ENCODE results near the gene SAP30L.

SAP30L gene

DNA sequence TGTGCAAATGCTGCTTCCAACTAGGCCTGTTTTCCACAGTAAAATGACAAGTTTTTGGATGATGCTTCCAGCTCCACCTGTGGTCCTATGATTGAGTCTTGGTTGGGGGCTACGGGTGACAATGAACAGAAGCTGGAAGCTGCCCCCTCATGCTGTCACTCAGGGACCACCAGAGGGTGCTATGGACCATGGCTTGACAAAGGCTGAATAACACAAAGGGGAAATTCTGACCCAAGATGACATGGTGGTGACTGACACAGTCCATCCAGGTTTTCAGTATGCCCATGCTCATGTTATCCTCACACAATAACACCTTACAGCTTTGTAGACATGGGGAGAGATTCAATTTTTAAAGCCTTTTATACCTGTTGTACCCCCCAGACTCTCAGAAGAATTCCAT lies 23.9 kb upstream of the SAP30L start:
- peak; percentile 38 for DNase-seq

DNA sequence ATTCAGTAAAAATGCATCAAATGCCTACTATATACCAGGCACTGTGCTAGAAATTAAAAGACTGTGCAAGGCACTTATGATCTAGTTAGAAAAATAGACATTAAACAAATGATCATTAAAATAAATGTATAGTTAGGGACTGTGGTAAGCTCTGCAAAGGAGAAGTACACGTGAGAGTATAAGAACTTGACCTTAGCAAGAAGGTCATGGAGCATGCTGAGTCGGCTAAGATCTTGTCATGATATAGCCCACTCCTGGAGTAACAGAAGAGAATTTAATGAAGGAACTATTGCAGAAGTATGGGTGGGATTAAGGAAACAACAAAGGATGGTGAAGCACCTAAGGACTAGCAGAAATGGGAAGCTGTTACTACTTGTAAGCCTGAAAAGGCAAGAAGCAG lies 23.5 kb upstream of the SAP30L start:
- DNase-seq, result no peak

DNA sequence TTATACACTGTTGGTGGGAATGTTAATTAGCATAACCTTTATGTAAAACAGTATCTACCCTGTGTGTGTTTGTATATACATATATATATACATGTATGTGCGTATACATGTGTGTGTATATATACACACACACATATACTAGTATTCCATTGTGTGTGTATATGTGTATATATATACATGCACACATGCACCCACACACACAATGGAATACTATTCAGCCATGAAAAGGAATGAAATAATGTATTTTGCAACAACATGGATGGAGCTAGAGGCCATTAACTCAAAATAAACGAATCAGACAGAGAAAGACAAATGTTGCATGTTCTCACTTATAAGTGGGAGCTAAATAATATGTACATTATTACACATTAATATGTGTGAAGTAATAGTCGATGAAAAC lies 17.6 kb upstream of the SAP30L start:
- no peak for DNase-seq

DNA sequence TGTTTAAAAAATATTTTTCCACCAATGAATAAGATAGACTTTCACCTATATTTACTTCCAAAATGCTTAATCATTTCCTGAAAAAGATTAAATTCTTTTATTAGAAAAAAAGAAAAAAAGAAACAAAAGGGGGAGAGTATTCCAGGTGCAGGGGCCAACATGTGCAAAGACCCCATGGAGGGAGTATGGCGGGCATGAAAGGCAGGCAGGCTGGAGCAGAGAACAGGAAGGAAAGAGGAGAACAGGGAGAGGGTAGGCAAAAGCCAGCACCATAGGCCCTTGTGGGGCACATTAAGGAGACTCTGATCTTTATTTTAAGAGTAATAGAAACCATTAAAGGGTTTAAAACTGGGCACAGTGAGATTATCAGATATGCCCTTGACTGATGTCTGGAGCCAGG lies 16.5 kb upstream of the SAP30L start:
- DNase-seq, result no peak

DNA sequence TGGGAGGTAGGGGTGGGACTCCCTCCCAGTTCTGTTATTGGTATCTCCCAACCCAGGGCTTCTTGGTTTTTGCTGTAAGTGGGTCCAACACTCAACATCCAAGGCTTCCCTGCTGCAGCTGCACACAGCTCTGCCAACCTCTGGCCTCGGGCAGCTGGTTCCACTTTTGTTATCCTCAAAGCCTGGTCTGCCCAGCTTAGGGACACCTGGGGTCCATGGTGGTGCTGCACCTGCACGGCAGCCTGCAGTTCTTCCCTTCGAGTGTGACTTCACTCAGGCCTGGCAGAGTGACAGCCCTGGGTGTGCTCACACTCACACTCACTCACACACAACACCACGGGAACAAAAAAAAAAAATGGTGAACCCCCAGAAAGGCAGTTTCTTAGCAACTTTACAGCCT lies 15.3 kb upstream of the SAP30L start:
- DNase-seq, result peak; percentile 23

DNA sequence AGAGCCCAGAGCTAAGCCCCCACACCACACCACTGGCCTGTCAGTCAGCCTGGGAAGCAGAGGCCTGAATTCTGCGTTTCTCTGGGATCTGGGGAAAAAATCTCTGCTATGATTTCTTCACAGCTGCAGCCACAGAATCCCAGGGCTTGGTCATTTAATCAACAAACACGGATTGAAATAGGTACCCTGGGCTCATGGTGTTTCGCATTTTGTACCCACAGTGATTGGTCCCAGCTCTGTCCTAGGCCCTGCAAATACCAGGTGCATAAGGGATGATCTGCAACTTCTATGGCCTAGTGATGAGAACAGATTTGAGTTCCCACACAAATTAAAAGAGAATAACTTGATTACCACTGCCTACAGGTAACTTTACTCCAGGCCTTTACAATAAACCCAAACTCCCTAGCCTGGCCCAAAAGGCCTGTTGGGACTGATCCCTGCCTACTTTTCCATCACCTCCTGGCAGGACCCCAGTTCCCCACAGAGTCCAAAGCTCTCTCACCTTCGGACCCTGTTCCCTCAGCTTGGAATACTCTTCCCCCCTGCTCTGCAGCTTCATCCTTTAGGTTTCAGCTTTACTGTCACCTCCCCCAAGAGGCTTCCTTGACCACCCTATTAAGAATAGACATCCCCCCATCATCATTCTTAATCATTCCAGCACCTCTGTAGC lies 14.7 kb upstream of the SAP30L start:
- no peak for DNase-seq

DNA sequence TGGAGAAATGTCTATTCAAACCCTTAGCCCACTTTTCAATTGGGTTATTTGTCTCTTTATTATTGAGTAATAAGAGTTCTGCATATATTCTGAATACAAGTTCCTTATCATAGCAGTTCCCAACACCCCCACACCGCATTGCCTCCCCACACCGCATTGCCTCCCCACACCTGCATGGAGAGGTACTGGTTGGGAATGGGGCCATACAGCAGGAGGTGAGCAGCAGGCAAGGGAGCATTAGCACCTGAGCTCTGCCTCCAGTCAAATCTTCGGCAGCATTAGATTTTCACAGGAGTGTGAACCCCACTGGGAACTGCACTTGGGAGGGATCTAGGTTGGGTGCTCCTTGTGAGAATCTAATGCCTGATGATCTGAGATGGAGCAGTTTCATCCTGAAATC lies 10.6 kb upstream of the SAP30L start:
- DNase-seq, result no peak

DNA sequence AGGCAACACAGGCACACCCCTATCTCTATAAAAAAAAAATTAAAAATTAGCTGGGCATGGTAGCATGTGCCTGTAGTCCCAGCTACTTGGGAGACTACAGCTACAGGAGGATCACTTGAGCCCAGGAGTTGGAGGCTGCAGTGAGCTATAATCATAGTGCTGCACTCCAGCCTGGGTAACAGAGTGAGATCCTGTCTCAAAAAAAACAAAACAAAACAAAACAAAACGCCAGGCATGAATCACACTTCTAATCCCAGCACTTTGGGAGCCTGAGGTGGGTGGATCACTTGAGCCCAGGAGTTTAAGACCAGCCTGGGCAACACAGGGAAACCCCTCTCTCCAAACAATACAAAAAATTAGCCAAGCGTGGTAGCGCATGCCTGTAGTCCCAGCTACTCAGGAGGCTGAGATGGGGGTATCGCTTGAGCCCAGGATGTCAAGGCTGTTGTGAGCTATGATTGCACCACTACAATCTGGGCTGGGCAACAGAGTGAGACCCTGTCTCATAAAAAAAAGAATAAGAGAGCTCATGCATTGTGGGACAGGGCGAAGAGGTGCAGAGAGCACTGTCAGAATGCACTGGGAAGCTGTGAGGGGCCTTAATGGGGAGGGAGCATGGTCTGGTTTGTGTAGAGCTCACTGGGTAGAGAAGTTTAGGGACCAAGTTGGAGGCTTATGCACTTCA lies 8.4 kb upstream of the SAP30L start:
- DNase-seq, result no peak

DNA sequence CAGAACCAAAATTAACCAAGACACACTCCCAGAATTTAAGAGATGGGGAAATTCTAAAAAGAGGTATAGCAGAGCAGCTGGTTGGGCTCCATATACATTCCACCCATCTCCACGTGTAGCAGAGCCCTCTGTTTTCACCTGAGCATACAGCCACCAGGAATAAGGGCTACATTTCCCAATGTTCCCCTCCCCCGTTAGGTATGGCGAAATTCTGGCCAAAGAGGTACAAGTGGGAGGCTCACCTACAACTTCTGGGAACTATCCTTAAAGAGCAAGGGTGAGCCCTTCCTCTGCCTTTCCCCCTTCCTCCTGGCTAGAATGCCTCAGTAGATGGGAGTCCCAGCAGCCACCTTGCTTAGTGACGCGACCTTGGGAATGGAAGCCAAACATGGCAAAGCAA lies 5.3 kb upstream of the SAP30L start:
- no peak for DNase-seq

DNA sequence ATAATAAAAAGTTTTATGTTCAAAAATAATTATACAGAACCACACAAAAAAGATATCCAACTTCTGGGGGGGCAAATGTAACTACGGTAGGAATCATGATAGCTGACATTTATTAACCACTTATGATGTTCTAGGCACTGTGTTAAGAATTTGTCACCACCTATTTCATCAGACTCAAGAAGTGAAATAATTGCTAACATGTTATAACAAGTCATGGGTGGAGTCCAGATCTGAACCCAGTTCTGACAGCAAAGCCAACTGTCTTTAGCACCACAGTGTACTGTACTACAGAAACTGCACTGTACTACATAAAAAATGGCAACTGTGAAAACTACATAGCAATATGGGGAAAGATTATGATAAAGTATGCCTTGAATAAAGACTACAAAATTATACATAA lies 3.0 kb upstream of the SAP30L start:
- no peak for DNase-seq

DNA sequence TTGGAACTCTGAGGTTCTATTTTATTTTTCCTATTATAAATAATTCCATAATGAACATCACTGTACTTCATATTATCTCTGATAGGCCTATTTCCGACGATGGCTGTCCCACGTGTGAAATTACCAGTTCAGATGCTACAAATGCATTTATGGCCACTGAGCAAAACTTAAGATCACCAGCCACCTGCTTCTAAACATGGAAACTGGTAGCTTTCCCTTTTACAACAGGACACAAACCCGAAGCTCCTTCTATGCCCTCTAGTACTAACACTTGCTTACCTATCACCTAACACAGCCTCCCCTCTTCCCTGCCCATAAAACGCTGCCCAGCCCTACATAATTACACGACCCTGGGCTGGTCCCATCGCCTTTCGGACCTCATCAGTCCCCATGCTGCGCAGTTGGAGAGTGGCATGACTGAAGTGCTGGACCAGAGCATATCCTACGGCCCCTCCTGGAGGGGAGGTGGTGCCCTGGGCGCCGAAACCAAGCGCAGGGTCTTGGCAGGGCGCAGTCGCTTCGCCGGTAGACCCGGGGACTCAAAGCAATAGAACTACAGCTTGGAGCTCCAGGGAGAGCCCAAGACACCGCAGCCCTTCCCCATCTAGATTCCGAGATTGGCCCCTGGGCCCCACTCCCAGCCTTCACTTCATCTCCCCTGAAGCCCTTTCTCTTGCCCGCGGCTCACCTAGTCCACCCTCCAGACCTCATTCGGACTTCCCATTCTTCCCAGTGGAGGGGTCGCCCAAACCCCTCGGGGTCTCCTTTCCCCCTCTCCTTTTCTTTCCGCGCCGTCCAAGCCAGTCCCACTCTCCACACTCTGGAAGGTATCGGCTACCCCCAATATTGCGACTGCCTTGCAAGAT lies 1.0 kb upstream of the SAP30L start:
- peak; percentile 45 for DNase-seq

DNA sequence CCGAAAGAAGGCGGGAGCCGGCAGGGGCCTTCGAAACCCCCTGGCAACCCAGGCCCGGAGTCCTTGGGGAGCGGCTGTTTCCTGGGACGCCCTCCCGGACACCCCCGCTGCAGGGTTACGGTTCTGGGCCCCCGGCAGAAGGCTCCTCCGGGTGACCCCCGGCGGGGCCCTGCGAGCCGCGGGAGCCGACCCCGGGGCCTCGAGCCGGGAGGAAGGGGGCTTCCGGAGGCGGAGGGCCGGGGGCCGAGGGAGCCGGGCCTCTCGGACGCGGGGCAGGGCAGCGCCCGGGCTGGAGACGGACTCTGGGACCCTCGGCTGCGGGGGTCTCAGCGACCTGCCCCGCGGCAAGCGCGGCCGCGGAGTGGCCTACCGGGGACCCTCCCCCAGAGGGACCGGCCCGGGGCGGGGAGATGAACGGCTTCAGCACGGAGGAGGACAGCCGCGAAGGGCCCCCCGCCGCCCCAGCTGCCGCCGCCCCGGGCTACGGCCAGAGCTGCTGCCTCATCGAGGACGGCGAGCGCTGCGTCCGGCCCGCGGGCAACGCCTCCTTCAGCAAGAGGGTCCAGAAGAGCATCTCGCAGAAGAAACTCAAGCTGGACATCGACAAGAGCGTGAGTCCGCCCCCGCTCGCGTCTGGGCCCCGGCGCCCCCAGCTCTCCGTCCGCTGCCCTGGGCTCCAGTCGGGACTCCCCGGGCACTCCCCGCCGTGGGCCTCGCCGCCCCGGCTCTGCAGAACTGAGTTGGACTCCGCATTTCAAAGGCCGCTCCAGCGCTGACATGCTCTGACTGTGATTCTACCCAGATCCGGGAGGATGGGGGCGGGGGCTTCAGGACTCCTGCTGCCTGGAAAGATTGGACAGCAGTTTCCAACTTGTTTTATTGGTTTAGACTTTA lies 645 bp downstream of the SAP30L start:
- peak; percentile 71 for DNase-seq

DNA sequence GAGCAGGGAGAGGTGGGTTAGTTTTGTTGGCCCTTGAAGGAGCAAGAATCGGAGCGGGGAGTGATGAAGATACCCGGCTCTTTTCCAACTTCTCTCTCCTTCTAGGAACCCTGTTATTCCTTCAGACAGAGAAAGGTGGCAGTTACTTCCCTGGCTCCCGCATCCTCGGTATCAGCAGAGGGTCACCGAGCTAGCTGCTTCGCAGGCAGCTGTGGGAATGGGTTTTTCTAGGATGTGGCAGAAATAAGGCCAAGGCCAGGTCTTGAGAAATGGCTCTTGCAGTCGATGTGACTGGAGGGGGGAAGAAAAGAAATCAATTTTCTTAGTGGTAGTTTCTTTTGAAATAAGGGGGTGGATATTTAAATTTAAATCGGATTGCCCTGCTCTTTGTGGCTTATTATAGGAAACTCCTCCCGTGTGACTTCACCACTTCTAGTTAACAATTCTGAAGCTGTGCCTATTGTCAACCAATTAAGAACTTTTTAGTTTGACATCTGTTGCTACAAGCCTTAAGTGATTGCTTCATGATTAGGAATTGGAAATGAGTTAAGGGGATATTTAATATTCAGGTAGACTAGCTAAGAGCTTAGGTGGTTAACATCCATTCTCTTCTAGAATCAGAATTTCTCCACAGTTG lies 1.4 kb downstream of the SAP30L start:
- peak; percentile 62 for DNase-seq

DNA sequence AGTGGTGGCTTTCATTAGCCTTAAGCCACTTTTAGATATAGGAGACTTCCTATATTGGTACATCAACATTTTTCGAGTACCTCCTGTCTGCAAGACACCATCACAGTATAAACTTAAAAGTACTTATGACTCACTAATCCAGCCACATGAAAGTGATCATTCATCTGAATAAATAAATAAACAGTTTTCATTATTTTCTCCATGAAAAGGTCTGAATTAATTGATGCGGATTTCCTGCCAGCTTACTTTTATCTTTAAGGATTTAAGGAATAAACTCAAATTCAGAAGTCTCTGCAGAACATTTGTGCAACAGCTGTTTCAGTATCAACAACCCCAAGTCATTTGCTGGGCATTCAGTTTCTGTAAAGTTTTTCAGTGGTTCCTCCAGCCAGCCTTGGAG lies 4.0 kb downstream of the SAP30L start:
- no peak for DNase-seq

DNA sequence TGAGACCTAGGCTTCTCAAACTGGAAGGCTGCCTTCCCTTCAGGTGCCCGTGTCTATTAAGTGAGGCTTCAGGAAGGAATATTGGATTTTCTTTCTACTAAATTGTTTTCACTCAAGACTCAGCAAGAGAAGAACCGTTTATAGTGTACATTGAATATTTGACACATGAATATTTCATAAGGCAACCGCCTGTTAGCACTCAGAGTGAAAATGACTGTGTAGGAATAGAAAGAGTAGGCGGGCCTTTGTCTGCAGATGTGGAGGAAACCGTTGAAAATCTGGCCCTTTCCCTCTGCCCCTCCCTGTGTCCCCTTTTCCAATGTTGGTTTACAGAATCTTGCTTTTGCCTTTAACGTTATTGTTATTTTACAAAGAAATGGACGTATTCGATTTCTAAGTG lies 6.2 kb downstream of the SAP30L start:
- no peak for DNase-seq

DNA sequence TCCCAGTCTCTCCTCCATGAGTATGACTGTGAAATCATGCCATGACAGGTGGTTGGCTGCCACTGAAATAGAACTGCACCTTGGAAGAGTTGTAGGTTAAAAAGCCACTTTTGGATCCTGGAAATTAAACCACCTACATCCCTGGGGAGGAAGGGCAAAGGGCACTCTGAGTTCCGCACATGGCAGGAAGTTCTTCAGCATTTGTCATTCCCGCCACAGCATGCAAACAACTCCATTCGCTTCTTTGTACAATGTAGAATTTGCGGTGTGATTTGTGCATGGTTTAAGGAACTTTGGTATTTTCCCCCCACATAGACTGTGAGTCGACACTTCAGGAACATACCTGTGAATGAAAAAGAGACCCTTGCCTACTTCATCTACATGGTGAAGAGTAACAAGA lies 9.8 kb downstream of the SAP30L start:
- no peak for DNase-seq

DNA sequence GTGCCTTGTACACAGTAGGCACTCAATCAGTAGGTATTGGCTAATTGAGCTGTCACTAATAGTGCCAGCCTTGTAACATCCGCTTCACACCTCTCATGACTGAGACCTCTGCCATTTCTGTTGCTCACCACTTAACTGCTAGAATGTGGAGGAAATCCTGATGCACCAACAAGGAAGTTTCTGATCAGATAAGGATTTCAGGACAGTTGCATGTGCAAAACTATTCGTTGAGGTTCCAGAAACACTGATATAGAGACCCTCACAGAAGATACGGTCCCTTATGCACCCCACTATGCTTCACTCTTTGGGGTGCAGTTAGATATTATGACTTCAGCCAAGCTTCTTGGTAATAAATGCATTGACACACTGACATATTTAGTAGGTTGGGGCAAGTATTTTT lies 10.7 kb downstream of the SAP30L start:
- DNase-seq, result no peak

DNA sequence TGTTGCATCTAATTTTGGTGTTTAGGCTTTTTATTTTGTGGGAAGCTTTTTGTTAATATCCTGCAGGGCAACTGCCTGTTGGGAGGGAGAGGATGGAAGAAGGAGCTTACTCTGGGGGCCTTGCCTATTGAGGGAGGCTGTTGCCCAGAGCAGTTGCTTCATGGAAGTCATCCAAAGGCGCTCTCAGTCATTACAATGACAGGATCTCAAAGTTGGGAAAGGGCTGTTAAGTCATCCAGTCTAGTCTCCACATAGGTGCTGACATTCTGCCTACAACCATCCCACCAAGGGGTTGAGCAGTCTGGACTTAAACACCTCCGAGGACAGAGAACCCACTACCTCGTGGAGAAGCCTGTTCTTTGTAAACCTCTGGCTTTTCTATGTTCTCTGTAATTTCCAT lies 13.2 kb downstream of the SAP30L start:
- no peak for DNase-seq

DNA sequence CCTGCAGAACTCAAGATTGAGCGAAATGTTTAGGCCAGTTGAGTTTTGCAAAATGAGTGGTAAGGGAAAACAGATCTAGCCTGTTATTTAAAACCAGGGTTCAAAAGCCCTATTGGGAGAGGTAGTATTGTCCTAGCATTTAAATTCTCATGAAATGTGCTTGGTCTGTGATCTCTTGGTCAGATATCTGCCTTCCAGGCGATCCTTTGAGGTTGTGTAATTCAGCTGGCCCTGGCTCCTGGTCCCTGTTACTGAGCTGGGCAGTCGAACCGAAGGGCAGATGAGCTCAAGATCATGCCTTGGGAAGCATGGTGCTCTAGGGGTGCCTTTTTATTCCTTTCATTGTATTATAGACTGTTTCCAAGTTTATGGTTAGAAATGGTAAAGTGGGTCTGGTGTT lies 14.4 kb downstream of the SAP30L start:
- DNase-seq, result no peak

DNA sequence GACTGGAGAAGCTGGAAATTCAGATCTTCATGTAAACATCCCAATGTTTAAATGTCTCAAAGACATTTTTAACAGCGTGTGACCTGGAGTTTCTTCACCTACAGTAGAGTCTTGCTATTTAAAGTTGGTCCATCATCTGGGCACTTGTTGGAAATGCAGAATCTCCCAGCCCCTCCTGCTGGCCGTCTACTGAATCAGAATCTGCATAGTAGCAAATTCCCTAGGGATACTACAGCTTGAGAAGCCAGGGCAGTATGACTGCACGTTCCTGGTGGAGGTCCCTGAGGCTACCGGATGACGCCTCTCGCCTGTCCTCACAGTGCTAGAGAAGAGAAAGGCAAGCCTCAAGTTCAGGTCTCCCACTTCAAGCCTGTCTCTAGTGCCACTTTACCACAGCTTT lies 15.7 kb downstream of the SAP30L start:
- DNase-seq, result peak; percentile 64

DNA sequence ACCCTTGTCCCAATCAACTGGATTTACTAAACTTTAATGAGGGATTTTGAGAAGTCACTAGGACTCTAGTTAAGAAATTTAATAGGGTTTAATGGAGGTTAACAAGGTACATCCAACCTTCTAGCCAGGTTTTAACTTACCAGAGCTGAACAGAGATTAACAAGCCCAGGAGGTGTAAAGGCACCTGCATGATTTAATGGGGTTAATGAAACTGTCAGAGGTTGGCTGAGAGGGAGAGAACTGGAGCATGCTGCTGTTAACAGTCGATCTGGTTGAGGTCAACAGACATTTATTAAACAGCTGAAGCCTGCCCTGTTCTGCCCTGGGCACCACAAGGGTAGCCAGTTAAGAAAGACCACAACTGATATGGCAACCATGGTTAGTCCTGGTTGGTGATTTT lies 18.6 kb downstream of the SAP30L start:
- DNase-seq, result peak; percentile 18

DNA sequence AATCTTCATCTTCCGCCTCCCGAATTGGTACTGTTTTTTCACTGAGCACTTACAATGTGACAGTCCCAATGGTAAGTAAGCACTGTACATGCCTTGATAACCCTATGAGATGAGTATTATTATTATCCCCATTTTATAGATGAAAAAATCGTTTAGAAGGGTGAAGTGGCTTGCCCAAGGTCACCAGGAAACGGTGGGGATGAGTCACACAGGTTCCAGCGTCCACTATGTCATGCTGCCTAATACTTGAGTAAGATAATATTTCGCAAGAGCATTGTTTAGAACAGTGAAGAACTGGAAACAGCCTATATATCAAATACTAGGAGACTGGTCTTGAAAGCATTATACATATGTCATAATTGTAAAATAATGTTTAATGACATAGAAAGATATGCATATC lies 19.4 kb downstream of the SAP30L start:
- no peak for DNase-seq

DNA sequence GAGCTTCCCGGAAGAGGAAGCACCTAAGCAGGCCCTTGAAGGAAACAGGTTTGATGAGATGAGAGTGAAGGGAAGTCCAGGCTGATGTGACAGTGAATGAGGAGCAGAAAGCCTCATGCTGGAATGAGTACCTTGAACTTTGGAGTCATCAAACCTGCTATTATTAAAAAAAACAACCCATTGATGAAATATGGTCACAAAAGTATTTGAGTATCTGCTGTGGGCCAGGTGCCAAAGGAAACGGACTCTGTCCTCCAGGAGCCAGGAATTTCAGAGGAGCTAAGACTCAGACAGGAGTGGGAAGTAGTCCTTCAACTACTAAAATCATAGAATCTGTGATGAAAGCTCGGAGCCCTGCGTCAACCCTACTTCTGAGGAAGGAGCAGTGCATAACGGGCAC lies 20.4 kb downstream of the SAP30L start:
- no peak for DNase-seq

All from NCI-H69 (cell line).